Neural progenitor cell (in vitro differentiated cells): ENCODE data around the gene CHRNG. TPM values are rescaled to one million over a fixed set of nuclear protein-coding genes. Genes with fewer than 3 reads are reported as not detected.

ENCODE experiments used
- DNase-seq: peaks from one replicate; pipeline ENCODE4 v3.0.0-alpha.2; 2016; ENCODE audit warnings: low spot score
- H2AFZ ChIP-seq: fragments of 200-600 bp; sonication (generic); replicated peaks from 2 replicates; pipeline ENCODE4 v1.6.1; 2016; ENCODE audit warnings: antibody characterized with exemption
- H3F3A ChIP-seq: fragments of 200-600 bp; sonication (generic); 2 replicates; pipeline ENCODE4 v1.6.1; 2016; ENCODE audit warnings: antibody characterized with exemption, low read depth
- H3K27ac ChIP-seq: fragments of 200-600 bp; sonication (generic); 2 replicates; pipeline ENCODE4 v1.5.1; 2016; ENCODE audit warnings: mild to moderate bottlenecking
- H3K27me3 ChIP-seq: fragments of 200-600 bp; sonication (generic); 2 replicates; pipeline ENCODE4 v1.6.1; 2016; ENCODE audit warnings: mild to moderate bottlenecking, moderate library complexity
- H3K36me3 ChIP-seq: fragments of 200-600 bp; sonication (generic); 2 replicates; pipeline ENCODE4 v1.5.1; 2016
- H3K4me1 ChIP-seq: fragments of 200-600 bp; sonication (generic); 2 replicates; pipeline ENCODE4 v1.6.1; 2016; ENCODE audit warnings: mixed run types
- H3K4me2 ChIP-seq: fragments of 200-600 bp; sonication (generic); 2 replicates; pipeline ENCODE4 v1.6.1; 2016
- H3K4me3 ChIP-seq: fragments of 200-600 bp; sonication (generic); 2 replicates; pipeline ENCODE4 v1.5.1; 2016
- H3K79me2 ChIP-seq: fragments of 200-600 bp; sonication (generic); 2 replicates; pipeline ENCODE4 v1.6.1; 2016; ENCODE audit warnings: low read depth
- H3K9ac ChIP-seq: fragments of 200-600 bp; sonication (generic); 2 replicates; pipeline ENCODE4 v1.6.1; 2016
- H3K9me3 ChIP-seq: fragments of 200-600 bp; sonication (generic); 2 replicates; pipeline ENCODE4 v1.5.1; 2016; ENCODE audit warnings: low read depth
- H4K20me1 ChIP-seq: fragments of 200-600 bp; sonication (generic); 2 replicates; pipeline ENCODE4 v1.6.1; 2016; ENCODE audit warnings: low read depth
- H3K27ac Mint-ChIP-seq: 3 replicates; pipeline ENCODE4 v1.8.0; 2021; ENCODE audit warnings: mixed read lengths
- H3K27me3 Mint-ChIP-seq: 2 replicates; pipeline ENCODE4 v1.8.0; 2022; ENCODE audit warnings: low read depth, mild to moderate bottlenecking, inconsistent platforms, moderate library complexity, mixed read lengths; ENCODE audit not compliant: insufficient read depth
- H3K36me3 Mint-ChIP-seq: 3 replicates; pipeline ENCODE4 v1.8.0; 2021; ENCODE audit warnings: mixed read lengths
- H3K4me1 Mint-ChIP-seq: 3 replicates; pipeline ENCODE4 v1.8.0; 2021; ENCODE audit warnings: mixed read lengths
- H3K4me3 Mint-ChIP-seq: 3 replicates; pipeline ENCODE4 v1.8.0; 2021; ENCODE audit warnings: mild to moderate bottlenecking, moderate library complexity, mixed read lengths
- H3K9me3 Mint-ChIP-seq: 3 replicates; pipeline ENCODE4 v1.8.0; 2020; ENCODE audit warnings: mixed read lengths
- EZH2 ChIP-seq: fragments of 200-600 bp; sonication (generic); IDR thresholded peaks from 2 replicates; pipeline ENCODE4 v1.6.1; 2017; ENCODE audit warnings: antibody characterized with exemption, mild to moderate bottlenecking, moderate library complexity
- EZH2phosphoT487 ChIP-seq: fragments of 200-600 bp; sonication (generic); IDR thresholded peaks from 2 replicates; pipeline ENCODE4 v1.6.1; 2017; ENCODE audit warnings: antibody characterized with exemption
- total RNA-seq: library from RNA; depleted of rRNA; stranded (reverse); fragments of >200 nt; gene quantifications from 2 replicates; pipeline ENCODE4 v1.2.3, GENCODE V29; 2015; ENCODE audit warnings: low replicate concordance
- TF ChIP-seq, protein P1 (sequence below): fragments of 200-600 bp; sonication (generic); IDR thresholded peaks from 2 replicates; pipeline ENCODE4 v1.5.1; 2017; ENCODE audit warnings: antibody characterized with exemption, mild to moderate bottlenecking

Gene CHRNG
- total RNA-seq, 1 donor from 2014 or later, result not detected

DNA sequence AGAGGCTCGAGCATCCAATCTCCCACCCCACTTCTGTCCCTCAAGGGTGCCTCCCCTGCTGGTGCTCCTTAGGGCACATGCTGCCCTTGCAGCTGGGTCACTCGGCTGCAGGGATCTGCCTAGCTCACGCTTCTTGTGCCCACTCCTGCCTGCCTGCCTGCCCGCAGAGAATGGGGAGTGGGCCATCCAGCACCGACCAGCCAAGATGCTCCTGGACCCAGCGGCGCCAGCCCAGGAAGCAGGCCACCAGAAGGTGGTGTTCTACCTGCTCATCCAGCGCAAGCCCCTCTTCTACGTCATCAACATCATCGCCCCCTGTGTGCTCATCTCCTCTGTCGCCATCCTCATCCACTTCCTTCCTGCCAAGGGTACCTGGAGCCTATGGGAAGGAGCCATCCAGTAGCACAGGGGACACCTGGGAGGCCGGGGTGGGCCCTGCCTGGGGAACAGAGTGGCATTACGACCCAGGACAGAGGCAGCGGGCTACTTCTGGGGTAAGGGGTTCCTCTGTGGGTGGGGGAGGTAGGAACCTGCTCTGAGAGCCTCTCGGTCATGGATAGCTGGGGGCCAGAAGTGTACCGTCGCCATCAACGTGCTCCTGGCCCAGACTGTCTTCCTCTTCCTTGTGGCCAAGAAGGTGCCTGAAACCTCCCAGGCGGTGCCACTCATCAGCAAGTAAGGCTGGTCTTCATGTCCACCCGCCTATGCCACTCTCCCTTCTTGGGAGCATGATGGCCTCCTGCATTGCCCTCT, 3.4 kb downstream of the CHRNG start:
- Histone ChIP-seq H3K36me3 (no peaks in the 10 kb centered on the region), H3K9me3 (no peaks in the 10 kb centered on the region), H3K27me3 (no peaks in the 10 kb centered on the region), H3K4me3 (no peak overlapping the region), H3K27ac (no peak overlapping the region), H2AFZ (no peak overlapping the region), H3K4me1 (peaks cover 7% of the 10 kb centered on the region), H4K20me1 (no peaks in the 10 kb centered on the region), H3F3A (peaks cover 3% of the 10 kb centered on the region), H3K79me2 (peaks cover 6% of the 10 kb centered on the region), H3K4me2 (no peak overlapping the region), H3K9ac (no peak overlapping the region)
- Mint-ChIP-seq H3K36me3 (peaks cover 15% of the 10 kb centered on the region), H3K4me3 (no peak overlapping the region), H3K27ac (no peak overlapping the region), H3K9me3 (peaks cover 2% of the 10 kb centered on the region), H3K4me1 (peaks cover 12% of the 10 kb centered on the region), H3K27me3 (peaks cover 2% of the 10 kb centered on the region)
- no peak for TF ChIP-seq EZH2phosphoT487
- TF ChIP-seq, protein P1, sequence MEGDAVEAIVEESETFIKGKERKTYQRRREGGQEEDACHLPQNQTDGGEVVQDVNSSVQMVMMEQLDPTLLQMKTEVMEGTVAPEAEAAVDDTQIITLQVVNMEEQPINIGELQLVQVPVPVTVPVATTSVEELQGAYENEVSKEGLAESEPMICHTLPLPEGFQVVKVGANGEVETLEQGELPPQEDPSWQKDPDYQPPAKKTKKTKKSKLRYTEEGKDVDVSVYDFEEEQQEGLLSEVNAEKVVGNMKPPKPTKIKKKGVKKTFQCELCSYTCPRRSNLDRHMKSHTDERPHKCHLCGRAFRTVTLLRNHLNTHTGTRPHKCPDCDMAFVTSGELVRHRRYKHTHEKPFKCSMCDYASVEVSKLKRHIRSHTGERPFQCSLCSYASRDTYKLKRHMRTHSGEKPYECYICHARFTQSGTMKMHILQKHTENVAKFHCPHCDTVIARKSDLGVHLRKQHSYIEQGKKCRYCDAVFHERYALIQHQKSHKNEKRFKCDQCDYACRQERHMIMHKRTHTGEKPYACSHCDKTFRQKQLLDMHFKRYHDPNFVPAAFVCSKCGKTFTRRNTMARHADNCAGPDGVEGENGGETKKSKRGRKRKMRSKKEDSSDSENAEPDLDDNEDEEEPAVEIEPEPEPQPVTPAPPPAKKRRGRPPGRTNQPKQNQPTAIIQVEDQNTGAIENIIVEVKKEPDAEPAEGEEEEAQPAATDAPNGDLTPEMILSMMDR, result no peak
- no peak for TF ChIP-seq EZH2
- DNase-seq, result no peak

DNA sequence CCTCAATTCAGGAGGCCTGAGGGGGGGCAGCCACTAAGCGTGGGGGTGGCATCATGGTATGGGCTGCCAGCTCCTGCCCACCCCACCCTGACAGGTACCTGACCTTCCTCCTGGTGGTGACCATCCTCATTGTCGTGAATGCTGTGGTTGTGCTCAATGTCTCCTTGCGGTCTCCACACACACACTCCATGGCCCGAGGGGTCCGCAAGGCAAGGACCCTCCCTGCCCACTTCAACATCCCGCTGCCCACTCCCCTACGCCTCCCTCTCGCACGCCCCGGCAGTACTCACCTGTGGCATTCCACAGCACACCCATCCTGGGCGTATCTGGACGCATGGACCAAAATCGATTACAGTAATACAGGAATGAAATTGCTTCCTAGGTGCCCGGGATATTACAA, 4.0 kb downstream of the CHRNG start:
- no peaks in the 10 kb centered on the region for H3F3A ChIP-seq
- Mint-ChIP-seq H3K9me3 (peaks cover 6% of the 10 kb centered on the region), H3K36me3 (peaks cover 21% of the 10 kb centered on the region)

DNA sequence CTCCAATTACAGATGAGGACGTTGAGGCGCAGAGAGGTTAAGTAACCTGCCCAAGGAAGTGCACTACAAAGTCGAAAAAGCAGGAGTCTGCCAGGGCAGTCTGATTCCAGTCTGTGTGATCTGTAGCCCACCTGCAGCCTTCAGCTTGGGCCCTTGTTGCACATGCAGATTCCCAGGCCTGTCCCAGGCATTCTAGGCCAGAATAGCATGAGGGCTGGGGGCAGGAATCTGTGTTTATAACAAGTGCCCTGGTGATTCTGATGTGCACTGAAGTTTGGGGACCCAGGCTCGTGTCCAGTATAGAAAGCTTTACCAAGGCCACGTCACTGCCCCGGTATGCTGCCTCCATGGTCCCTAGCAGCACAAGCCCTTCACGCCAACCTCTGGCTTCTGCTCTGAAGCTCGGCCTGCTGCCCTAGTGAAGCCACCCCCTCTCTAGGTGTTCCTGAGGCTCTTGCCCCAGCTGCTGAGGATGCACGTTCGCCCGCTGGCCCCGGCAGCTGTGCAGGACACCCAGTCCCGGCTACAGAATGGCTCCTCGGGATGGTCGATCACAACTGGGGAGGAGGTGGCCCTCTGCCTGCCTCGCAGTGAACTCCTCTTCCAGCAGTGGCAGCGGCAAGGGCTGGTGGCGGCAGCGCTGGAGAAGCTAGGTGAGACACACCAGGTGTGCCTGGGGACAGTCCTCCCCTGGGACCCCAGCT, 4.6 kb downstream of the CHRNG start:
- no peaks in the 10 kb centered on the region for H3K9me3 ChIP-seq
- no peak overlapping the region for H3K27ac ChIP-seq
- H3K4me1 Mint-ChIP-seq, result peaks cover 2% of the 10 kb centered on the region
- H3K4me3 ChIP-seq, result no peak overlapping the region
- H3K4me1 ChIP-seq, result peaks cover 4% of the 10 kb centered on the region
- no peak overlapping the region for H2AFZ ChIP-seq
- no peak overlapping the region for H3K9ac ChIP-seq
- H3F3A ChIP-seq, result no peaks in the 10 kb centered on the region
- H3K79me2 ChIP-seq, result peaks cover 18% of the 10 kb centered on the region
- no peak overlapping the region for H3K27ac Mint-ChIP-seq
- peaks cover 2% of the 10 kb centered on the region for H3K27me3 Mint-ChIP-seq
- H3K4me2 ChIP-seq, result no peak overlapping the region
- no peaks in the 10 kb centered on the region for H3K36me3 ChIP-seq
- no peaks in the 10 kb centered on the region for H4K20me1 ChIP-seq
- H3K36me3 Mint-ChIP-seq, result peaks cover 27% of the 10 kb centered on the region
- TF ChIP-seq EZH2phosphoT487, result no peak
- TF ChIP-seq, protein P1, result no peak
- no peak for TF ChIP-seq EZH2
- no peak for DNase-seq
- no peak overlapping the region for H3K4me3 Mint-ChIP-seq
- peaks cover 12% of the 10 kb centered on the region for H3K9me3 Mint-ChIP-seq
- no peaks in the 10 kb centered on the region for H3K27me3 ChIP-seq

More for the DNA sequence above, 4.0 kb downstream of the CHRNG start:
- Mint-ChIP-seq H3K27ac (no peak overlapping the region), H3K4me3 (no peak overlapping the region), H3K4me1 (peaks cover 6% of the 10 kb centered on the region), H3K27me3 (peaks cover 2% of the 10 kb centered on the region)
- no peaks in the 10 kb centered on the region for H3K36me3 ChIP-seq
- no peaks in the 10 kb centered on the region for H4K20me1 ChIP-seq
- H3K4me3 ChIP-seq, result no peak overlapping the region
- no peak overlapping the region for H3K27ac ChIP-seq
- no peak overlapping the region for H2AFZ ChIP-seq
- H3K4me1 ChIP-seq, result peaks cover 7% of the 10 kb centered on the region
- no peak overlapping the region for H3K9ac ChIP-seq
- H3K79me2 ChIP-seq, result peaks cover 12% of the 10 kb centered on the region
- no peak for DNase-seq
- no peaks in the 10 kb centered on the region for H3K27me3 ChIP-seq
- H3K9me3 ChIP-seq, result no peaks in the 10 kb centered on the region
- no peak overlapping the region for H3K4me2 ChIP-seq
- TF ChIP-seq EZH2, result no peak
- TF ChIP-seq, protein P1, result no peak
- TF ChIP-seq EZH2phosphoT487, result no peak
